Measurements from ENCODE around the gene TRAT1. TPM values are rescaled to one million over a fixed set of nuclear protein-coding genes. Genes with fewer than 3 reads are reported as not detected.
"Not testable (repeated sequence)": the region's sequence is repeated elsewhere in the genome, so short reads cannot be mapped to it uniquely, and the experiment has no call there.

Gene TRAT1
- total RNA-seq, 1 donor from 2014 or later, result not detected

- H3K36me3 Mint-ChIP-seq, result no peaks in the 10 kb centered on the region
- peaks cover 14% of the 10 kb centered on the region for H3K9me3 Mint-ChIP-seq
- no peaks in the 10 kb centered on the region for H3K4me1 Mint-ChIP-seq
- peaks cover 10% of the 10 kb centered on the region for H3K27me3 Mint-ChIP-seq (ENCODE audit: low read depth)
- TF ChIP-seq CTCF (IDR thresholded peaks at IDR 0.05; ENCODE audit: unreplicated experiment), result no peak
- no peak overlapping the region for H3K27ac Mint-ChIP-seq
- no peak overlapping the region for H3K4me3 Mint-ChIP-seq
- no peak for DNase-seq (ENCODE audit: low spot score in 2 of 2, unreplicated experiment in 2 of 2)
Measured at GRCh38 chr3:108804437-108804836, 18.1 kb upstream of the TRAT1 start.

- Mint-ChIP-seq H3K4me3 (no peak overlapping the region), H3K27me3 (ENCODE audit: low read depth) (peaks cover 10% of the 10 kb centered on the region), H3K9me3 (peaks cover 14% of the 10 kb centered on the region), H3K27ac (no peak overlapping the region), H3K4me1 (no peaks in the 10 kb centered on the region), H3K36me3 (no peaks in the 10 kb centered on the region)
- no peak for DNase-seq (ENCODE audit: low spot score in 2 of 2, unreplicated experiment in 2 of 2)
- no peak for TF ChIP-seq CTCF (IDR thresholded peaks at IDR 0.05; ENCODE audit: unreplicated experiment)
Measured at GRCh38 chr3:108804966-108805365, 17.6 kb upstream of the TRAT1 start.

- no peak overlapping the region for H3K27ac Mint-ChIP-seq
- no peaks in the 10 kb centered on the region for H3K4me1 Mint-ChIP-seq
- no peak overlapping the region for H3K4me3 Mint-ChIP-seq
- DNase-seq (ENCODE audit: low spot score in 2 of 2, unreplicated experiment in 2 of 2), result no peak
- TF ChIP-seq CTCF (IDR thresholded peaks at IDR 0.05; ENCODE audit: unreplicated experiment), result no peak
- no peaks in the 10 kb centered on the region for H3K36me3 Mint-ChIP-seq
- peaks cover 4% of the 10 kb centered on the region for H3K27me3 Mint-ChIP-seq (ENCODE audit: low read depth)
- peaks cover 10% of the 10 kb centered on the region for H3K9me3 Mint-ChIP-seq
Measured at GRCh38 chr3:108806316-108806715, 16.3 kb upstream of the TRAT1 start.

- no peak for DNase-seq (ENCODE audit: low spot score in 2 of 2, unreplicated experiment in 2 of 2)
- Mint-ChIP-seq H3K9me3 (peaks cover 7% of the 10 kb centered on the region), H3K27me3 (ENCODE audit: low read depth) (no peaks in the 10 kb centered on the region), H3K36me3 (no peaks in the 10 kb centered on the region), H3K4me3 (no peak overlapping the region), H3K27ac (no peak overlapping the region), H3K4me1 (no peaks in the 10 kb centered on the region)
- TF ChIP-seq CTCF (IDR thresholded peaks at IDR 0.05; ENCODE audit: unreplicated experiment), result no peak
Measured at GRCh38 chr3:108818404-108818803, 4.2 kb upstream of the TRAT1 start.

GRCh38 chr3:108820586-108820985 is 2.0 kb upstream of the TRAT1 start:
- no peak overlapping the region for H3K4me3 Mint-ChIP-seq
- H3K9me3 Mint-ChIP-seq, result no peaks in the 10 kb centered on the region
- DNase-seq (ENCODE audit: low spot score in 2 of 2, unreplicated experiment in 2 of 2), result no peak
- H3K4me1 Mint-ChIP-seq, result no peaks in the 10 kb centered on the region
- H3K27ac Mint-ChIP-seq, result no peak overlapping the region
- peaks cover 2% of the 10 kb centered on the region for H3K27me3 Mint-ChIP-seq (ENCODE audit: low read depth)
- H3K36me3 Mint-ChIP-seq, result no peaks in the 10 kb centered on the region
- TF ChIP-seq CTCF (IDR thresholded peaks at IDR 0.05; ENCODE audit: unreplicated experiment), result no peak

- Mint-ChIP-seq H3K9me3 (no peaks in the 10 kb centered on the region), H3K27ac (no peak overlapping the region), H3K4me3 (no peak overlapping the region), H3K27me3 (ENCODE audit: low read depth) (peaks cover 2% of the 10 kb centered on the region), H3K36me3 (no peaks in the 10 kb centered on the region), H3K4me1 (no peaks in the 10 kb centered on the region)
- TF ChIP-seq CTCF (IDR thresholded peaks at IDR 0.05; ENCODE audit: unreplicated experiment), result no peak
- DNase-seq (ENCODE audit: low spot score in 2 of 2, unreplicated experiment in 2 of 2), result no peak
Measured at GRCh38 chr3:108823227-108823626, 641 bp downstream of the TRAT1 start.

GRCh38 chr3:108823803-108824202 is 1.2 kb downstream of the TRAT1 start:
- not testable (repeated sequence) for H3K9me3 Mint-ChIP-seq; H3K36me3 Mint-ChIP-seq; H3K4me3 Mint-ChIP-seq; H3K27me3 Mint-ChIP-seq (ENCODE audit: low read depth); H3K27ac Mint-ChIP-seq; H3K4me1 Mint-ChIP-seq; DNase-seq (ENCODE audit: low spot score in 2 of 2, unreplicated experiment in 2 of 2)
